ENCODE results near the gene PRICKLE2.

The PRICKLE2 gene

DNA sequence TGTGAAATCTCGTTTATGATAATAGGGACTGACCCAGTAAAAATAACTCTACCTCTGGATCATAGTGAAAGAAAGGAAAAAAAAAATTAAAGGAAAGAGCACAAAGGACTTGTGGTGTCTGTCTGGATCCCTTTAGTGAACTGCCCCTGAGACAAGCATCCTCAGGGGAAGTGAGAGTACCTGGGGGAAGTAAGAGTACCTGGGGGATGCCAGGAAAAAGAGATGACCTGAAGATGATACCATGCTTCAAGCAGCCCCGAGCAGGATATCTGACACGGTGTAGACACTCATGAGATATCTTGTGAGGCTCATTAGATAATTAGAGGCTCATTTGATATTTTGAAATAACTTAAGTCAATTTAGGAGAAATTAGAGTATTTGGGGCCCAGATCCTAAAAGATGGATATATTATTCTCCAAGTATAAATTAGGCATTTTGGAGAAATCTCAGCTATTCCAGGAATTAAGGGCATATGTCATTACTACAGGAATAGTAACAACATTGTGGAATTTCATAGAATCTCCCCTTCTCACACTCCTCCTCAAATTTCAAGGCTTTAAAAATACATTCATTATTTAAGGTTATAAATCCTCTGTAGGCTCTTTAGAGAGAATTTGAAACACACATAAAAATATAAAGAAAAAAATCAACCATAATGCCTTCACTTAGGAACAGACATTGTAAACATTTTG, 165.6 kb downstream of the PRICKLE2 start:
- Histone ChIP-seq H3K9ac (ENCODE audit: low read length) (no peak overlapping the region), H3K4me1 (ENCODE audit: control insufficient read depth, insufficient read depth, low read length) (peaks cover 6% of the 10 kb centered on the region), H3K27me3 (replicated peaks; ENCODE audit: control insufficient read depth, insufficient read depth, low read length) (no peaks in the 10 kb centered on the region), H3K36me3 (ENCODE audit: control insufficient read depth, insufficient read depth, low read length, severe bottlenecking) (no peaks in the 10 kb centered on the region), H3K9me3 (ENCODE audit: control insufficient read depth, low read length) (no peaks in the 10 kb centered on the region), H3K4me3 (ENCODE audit: low read length) (no peak overlapping the region)
- peak; percentile 24 for DNase-seq (ENCODE audit: low read depth)

DNA sequence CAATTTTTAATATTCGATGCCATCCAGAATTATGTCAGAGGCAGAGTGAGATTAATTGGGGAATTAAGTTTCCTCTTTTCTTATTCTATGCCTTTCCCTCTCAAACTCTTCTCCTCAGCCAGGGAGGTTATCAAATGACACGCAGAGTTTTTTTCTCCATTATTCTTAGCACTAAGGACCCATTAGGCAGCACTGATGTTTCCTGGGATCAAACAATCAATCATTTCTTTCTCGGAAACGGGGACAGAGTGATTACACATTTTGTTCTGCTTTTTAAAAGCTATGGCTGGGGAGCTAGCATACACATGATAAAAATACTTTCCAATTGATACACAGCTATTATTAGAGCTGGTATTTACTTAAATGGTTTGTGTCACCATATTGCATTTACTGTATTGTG, 166.7 kb downstream of the PRICKLE2 start:
- H3K4me3 ChIP-seq (ENCODE audit: low read length): no peak overlapping the region

DNA sequence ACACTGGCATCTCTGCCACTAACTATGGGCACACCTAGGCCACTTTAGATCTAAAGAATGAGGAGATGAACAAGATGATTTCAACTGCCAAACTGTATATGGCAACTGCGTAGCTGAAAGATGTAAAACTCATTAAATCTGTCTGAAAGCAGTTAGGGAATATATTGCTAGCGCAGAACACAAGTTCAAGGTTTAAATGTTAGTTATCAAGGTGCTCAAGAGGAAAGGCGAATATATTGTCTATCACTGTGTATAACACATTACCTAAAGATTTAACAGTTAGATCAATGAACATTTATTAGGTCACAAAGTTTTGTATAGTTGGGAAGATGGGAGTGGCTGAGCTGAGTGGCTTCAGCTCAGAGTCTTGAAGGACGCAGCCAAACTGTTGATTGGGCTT, 168.0 kb downstream of the PRICKLE2 start:
- Histone ChIP-seq H3K27me3 (replicated peaks; ENCODE audit: control insufficient read depth, insufficient read depth, low read length) (no peaks in the 10 kb centered on the region), H3K4me3 (ENCODE audit: low read length) (no peak overlapping the region)
- no peak for DNase-seq (ENCODE audit: low read depth)

More for the DNA sequence above, 166.7 kb downstream of the PRICKLE2 start:
- H3K36me3 ChIP-seq (ENCODE audit: control insufficient read depth, insufficient read depth, low read length, severe bottlenecking): no peaks in the 10 kb centered on the region
- no peaks in the 10 kb centered on the region for H3K9me3 ChIP-seq (ENCODE audit: control insufficient read depth, low read length)
- H3K9ac ChIP-seq (ENCODE audit: low read length): no peak overlapping the region
- no peak for DNase-seq (ENCODE audit: low read depth)
- peaks cover 6% of the 10 kb centered on the region for H3K4me1 ChIP-seq (ENCODE audit: control insufficient read depth, insufficient read depth, low read length)
- no peaks in the 10 kb centered on the region for H3K27me3 ChIP-seq (replicated peaks; ENCODE audit: control insufficient read depth, insufficient read depth, low read length)

DNA sequence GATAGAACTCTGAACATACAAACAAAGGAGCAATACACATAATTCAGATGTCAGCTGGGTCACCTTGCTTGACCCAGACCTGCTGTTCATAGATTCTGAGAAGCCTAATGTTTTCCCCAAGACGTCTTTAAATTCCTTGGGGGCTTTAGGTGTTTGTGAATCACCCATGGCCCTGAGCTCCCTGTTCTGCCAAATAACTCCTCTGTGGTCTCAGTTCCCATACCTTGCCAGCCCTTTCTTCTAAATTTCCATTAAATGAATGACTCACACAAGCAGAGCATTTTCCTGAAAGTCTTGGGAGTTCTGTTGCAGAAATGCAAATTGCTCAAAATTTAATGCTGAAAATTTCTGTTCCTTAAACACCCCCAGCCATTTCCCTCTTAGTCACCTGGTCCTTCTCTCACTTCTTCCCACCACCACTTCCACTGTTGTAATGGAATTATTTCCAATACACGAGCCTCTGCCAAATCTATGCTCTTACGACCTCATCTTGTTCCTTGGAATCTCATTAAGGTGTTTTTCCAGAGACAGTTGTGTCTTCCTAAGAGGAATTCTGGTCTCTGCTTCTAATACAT, 168.6 kb downstream of the PRICKLE2 start:
- no peak for DNase-seq (ENCODE audit: low read depth)
- Histone ChIP-seq H3K9me3 (ENCODE audit: control insufficient read depth, low read length) (no peaks in the 10 kb centered on the region), H3K36me3 (ENCODE audit: control insufficient read depth, insufficient read depth, low read length, severe bottlenecking) (no peaks in the 10 kb centered on the region), H3K4me1 (ENCODE audit: control insufficient read depth, insufficient read depth, low read length) (peaks cover 6% of the 10 kb centered on the region), H3K9ac (ENCODE audit: low read length) (no peak overlapping the region), H3K4me3 (ENCODE audit: low read length) (no peak overlapping the region), H3K27me3 (replicated peaks; ENCODE audit: control insufficient read depth, insufficient read depth, low read length) (no peaks in the 10 kb centered on the region)

More for the DNA sequence above, 168.0 kb downstream of the PRICKLE2 start:
- Histone ChIP-seq H3K9me3 (ENCODE audit: control insufficient read depth, low read length) (no peaks in the 10 kb centered on the region), H3K36me3 (ENCODE audit: control insufficient read depth, insufficient read depth, low read length, severe bottlenecking) (no peaks in the 10 kb centered on the region), H3K9ac (ENCODE audit: low read length) (no peak overlapping the region), H3K4me1 (ENCODE audit: control insufficient read depth, insufficient read depth, low read length) (peaks cover 6% of the 10 kb centered on the region)

DNA sequence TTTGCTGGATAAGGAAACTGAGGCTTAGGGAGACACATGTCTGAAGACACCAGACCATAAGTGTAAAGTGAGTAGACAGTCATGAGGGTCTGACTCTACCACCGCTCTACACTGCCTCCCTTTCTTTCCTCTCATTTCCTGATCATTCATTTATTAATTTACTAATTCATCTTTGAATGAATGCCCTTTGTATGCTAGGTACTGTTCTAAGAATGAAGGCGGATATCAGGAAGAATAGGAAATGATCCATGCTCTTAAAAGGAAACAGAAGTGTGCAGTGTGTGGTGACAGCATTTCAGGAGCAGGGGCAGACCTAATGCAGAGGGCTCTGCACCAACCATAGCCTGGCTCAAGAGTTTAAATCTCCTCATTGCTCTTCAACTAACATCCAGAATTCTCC, 170.2 kb downstream of the PRICKLE2 start:
- no peaks in the 10 kb centered on the region for H3K9me3 ChIP-seq (ENCODE audit: control insufficient read depth, low read length)
- no peaks in the 10 kb centered on the region for H3K36me3 ChIP-seq (ENCODE audit: control insufficient read depth, insufficient read depth, low read length, severe bottlenecking)

DNA sequence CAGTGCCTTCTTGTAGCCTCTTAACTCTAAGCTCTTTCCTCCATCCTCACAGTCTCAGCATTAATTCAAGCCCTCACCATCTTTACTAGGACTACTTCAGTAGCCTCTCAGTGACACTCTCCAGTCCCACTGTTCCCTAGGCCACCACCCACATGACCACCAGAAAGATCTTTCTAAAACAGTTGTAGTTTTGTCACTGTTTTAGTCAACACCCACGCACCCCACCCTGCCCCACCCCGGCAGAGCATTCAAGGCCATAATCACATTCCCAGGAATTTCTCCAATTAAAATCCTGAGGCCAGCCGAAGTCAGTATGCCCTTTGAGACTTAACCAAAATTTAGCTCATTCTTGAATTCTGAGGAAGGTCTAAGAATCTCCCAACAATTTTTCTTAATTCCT, 170.8 kb downstream of the PRICKLE2 start:
- Histone ChIP-seq H3K9me3 (ENCODE audit: control insufficient read depth, low read length) (no peaks in the 10 kb centered on the region), H3K27me3 (replicated peaks; ENCODE audit: control insufficient read depth, insufficient read depth, low read length) (no peaks in the 10 kb centered on the region), H3K4me1 (ENCODE audit: control insufficient read depth, insufficient read depth, low read length) (no peaks in the 10 kb centered on the region), H3K36me3 (ENCODE audit: control insufficient read depth, insufficient read depth, low read length, severe bottlenecking) (no peaks in the 10 kb centered on the region), H3K4me3 (ENCODE audit: low read length) (no peak overlapping the region), H3K9ac (ENCODE audit: low read length) (no peak overlapping the region)
- no peak for DNase-seq (ENCODE audit: low read depth)

More for the DNA sequence above, 170.2 kb downstream of the PRICKLE2 start:
- H3K4me3 ChIP-seq (ENCODE audit: low read length): no peak overlapping the region
- no peaks in the 10 kb centered on the region for H3K27me3 ChIP-seq (replicated peaks; ENCODE audit: control insufficient read depth, insufficient read depth, low read length)
- H3K4me1 ChIP-seq (ENCODE audit: control insufficient read depth, insufficient read depth, low read length): peaks cover 6% of the 10 kb centered on the region
- DNase-seq (ENCODE audit: low read depth): no peak
- no peak overlapping the region for H3K9ac ChIP-seq (ENCODE audit: low read length)

DNA sequence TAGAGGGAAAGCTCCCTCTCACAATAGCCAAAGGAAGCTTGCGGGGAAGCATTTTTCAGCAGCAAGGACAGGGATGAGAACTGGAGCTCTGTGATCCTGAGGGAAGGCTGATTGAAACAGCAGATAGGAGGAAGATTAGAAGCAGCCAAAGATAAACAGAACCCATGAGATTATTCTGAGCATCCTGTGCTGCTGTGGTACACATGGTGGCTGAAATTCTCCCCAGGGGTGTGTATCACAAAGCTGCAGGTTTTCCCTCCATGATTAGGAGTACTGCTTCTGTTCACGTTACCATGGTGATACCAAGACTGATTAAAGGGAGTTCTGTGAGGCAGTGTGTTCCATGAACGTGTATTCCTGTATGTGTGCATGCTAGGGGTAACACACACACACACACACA, 171.7 kb downstream of the PRICKLE2 start:
- H3K4me1 ChIP-seq (ENCODE audit: control insufficient read depth, insufficient read depth, low read length): no peaks in the 10 kb centered on the region

DNA sequence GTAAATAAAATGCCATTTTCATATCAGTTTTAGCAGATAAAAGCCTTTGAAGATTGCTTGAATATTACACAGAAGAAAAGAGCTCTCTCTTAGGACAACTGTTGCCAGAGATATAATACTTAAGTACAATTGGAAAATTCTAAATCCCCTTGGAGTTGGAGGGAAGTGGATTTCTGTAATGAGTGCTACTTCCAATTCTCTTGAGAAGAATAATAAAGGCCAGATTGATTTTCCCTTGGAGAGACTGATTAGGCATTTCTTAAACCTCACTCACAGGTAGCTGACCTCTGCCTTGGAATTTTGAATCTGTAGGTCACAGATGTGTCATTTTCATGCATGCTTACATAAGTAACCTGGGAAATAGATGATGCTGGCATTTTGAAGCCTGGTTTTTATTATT, 172.1 kb downstream of the PRICKLE2 start:
- H3K4me1 ChIP-seq (ENCODE audit: control insufficient read depth, insufficient read depth, low read length): no peaks in the 10 kb centered on the region
- H3K36me3 ChIP-seq (ENCODE audit: control insufficient read depth, insufficient read depth, low read length, severe bottlenecking): no peaks in the 10 kb centered on the region
- no peak overlapping the region for H3K9ac ChIP-seq (ENCODE audit: low read length)
- no peaks in the 10 kb centered on the region for H3K27me3 ChIP-seq (replicated peaks; ENCODE audit: control insufficient read depth, insufficient read depth, low read length)
- no peak for DNase-seq (ENCODE audit: low read depth)
- no peaks in the 10 kb centered on the region for H3K9me3 ChIP-seq (ENCODE audit: control insufficient read depth, low read length)
- H3K4me3 ChIP-seq (ENCODE audit: low read length): no peak overlapping the region

More for the DNA sequence above, 171.7 kb downstream of the PRICKLE2 start:
- no peaks in the 10 kb centered on the region for H3K27me3 ChIP-seq (replicated peaks; ENCODE audit: control insufficient read depth, insufficient read depth, low read length)
- no peaks in the 10 kb centered on the region for H3K36me3 ChIP-seq (ENCODE audit: control insufficient read depth, insufficient read depth, low read length, severe bottlenecking)
- no peak overlapping the region for H3K9ac ChIP-seq (ENCODE audit: low read length)
- DNase-seq (ENCODE audit: low read depth): no peak
- no peaks in the 10 kb centered on the region for H3K9me3 ChIP-seq (ENCODE audit: control insufficient read depth, low read length)
- H3K4me3 ChIP-seq (ENCODE audit: low read length): no peak overlapping the region

DNA sequence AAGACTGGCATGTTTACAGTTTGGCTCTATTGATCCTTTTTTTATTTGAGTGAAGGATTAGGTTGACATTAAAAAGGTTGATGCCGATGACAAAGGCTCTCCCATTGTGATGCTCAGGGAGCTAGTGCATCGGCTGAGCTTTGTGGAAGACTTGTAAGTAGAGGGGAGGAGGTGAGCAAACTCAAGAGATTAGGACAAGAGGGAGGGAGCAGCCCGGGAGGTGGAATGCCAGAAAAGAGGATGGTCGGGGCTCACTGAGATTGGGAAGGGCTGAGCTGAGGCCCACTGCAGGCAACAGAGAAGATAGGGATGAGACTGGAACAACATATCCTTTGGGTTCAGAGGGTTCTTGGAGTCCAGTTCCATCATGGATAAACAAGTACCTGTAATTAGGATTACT, 175.4 kb downstream of the PRICKLE2 start:
- no peaks in the 10 kb centered on the region for H3K4me1 ChIP-seq (ENCODE audit: control insufficient read depth, insufficient read depth, low read length)
- no peaks in the 10 kb centered on the region for H3K9me3 ChIP-seq (ENCODE audit: control insufficient read depth, low read length)
- DNase-seq (ENCODE audit: low read depth): no peak

DNA sequence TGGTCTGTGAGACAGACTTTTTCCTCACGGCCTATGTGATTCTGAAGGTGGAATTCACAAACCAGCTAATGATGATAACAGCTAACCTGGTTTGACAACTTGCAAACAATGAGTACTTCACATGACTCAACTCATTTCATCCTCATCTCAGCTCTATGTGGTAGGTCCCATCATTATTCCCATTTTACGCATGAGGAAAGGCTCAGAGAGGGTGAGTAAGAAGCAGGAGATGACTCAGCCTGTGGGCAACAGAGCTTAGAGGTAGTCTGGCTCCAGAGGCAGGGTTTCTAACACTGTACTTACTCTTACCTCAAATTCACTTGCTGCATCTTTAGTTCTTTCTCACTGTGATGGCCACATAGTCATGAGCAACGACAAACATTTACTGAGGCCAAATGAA, 176.1 kb downstream of the PRICKLE2 start:
- Histone ChIP-seq H3K9ac (ENCODE audit: low read length) (no peak overlapping the region), H3K4me3 (ENCODE audit: low read length) (no peak overlapping the region), H3K9me3 (ENCODE audit: control insufficient read depth, low read length) (no peaks in the 10 kb centered on the region), H3K4me1 (ENCODE audit: control insufficient read depth, insufficient read depth, low read length) (no peaks in the 10 kb centered on the region), H3K36me3 (ENCODE audit: control insufficient read depth, insufficient read depth, low read length, severe bottlenecking) (no peaks in the 10 kb centered on the region), H3K27me3 (replicated peaks; ENCODE audit: control insufficient read depth, insufficient read depth, low read length) (no peaks in the 10 kb centered on the region)
- no peak for DNase-seq (ENCODE audit: low read depth)

More for the DNA sequence above, 175.4 kb downstream of the PRICKLE2 start:
- Histone ChIP-seq H3K36me3 (ENCODE audit: control insufficient read depth, insufficient read depth, low read length, severe bottlenecking) (no peaks in the 10 kb centered on the region), H3K4me3 (ENCODE audit: low read length) (no peak overlapping the region), H3K9ac (ENCODE audit: low read length) (no peak overlapping the region), H3K27me3 (replicated peaks; ENCODE audit: control insufficient read depth, insufficient read depth, low read length) (no peaks in the 10 kb centered on the region)

DNA sequence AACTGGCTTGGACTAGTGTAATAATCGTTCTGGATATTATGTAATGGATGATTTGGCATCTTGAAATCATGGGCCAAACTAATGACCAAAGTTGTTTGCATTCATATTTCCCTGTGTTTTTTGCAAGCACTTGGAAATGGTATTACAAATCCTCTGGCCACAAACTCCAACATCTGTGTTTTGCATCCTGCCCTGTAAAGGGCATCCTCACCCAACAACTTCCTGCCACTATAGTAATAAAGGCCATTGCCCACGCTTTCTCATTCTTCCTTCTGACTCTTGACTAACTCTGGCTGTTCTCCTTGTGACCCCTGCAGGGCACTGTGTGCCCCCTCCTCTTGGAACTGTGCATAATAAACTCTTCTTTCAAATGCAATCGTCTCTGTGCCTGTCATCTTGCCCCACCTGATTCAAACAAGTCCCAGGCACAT, 176.6 kb downstream of the PRICKLE2 start:
- H3K4me1 ChIP-seq (ENCODE audit: control insufficient read depth, insufficient read depth, low read length): no peaks in the 10 kb centered on the region
- H3K9me3 ChIP-seq (ENCODE audit: control insufficient read depth, low read length): no peaks in the 10 kb centered on the region
- H3K4me3 ChIP-seq (ENCODE audit: low read length): no peak overlapping the region
- H3K9ac ChIP-seq (ENCODE audit: low read length): no peak overlapping the region
- H3K27me3 ChIP-seq (replicated peaks; ENCODE audit: control insufficient read depth, insufficient read depth, low read length): no peaks in the 10 kb centered on the region
- DNase-seq (ENCODE audit: low read depth): no peak
- no peaks in the 10 kb centered on the region for H3K36me3 ChIP-seq (ENCODE audit: control insufficient read depth, insufficient read depth, low read length, severe bottlenecking)
